Activated effector memory CD4-positive, alpha-beta T cell treated with Interleukin-2 at 50 U/mL for 16 hours (primary cell): ENCODE data around the gene PLCB1.
"Not testable (repeated sequence)": the region's sequence is repeated elsewhere in the genome, so short reads cannot be mapped to it uniquely, and the experiment has no call there.

ENCODE experiments used
- DNase-seq: peaks from one replicate; pipeline ENCODE4 v3.0.0-alpha.2; 2020

Gene PLCB1

GRCh38 chr20:8344631-8345030 is 212.6 kb downstream of the PLCB1 start:
- no peak for DNase-seq

GRCh38 chr20:8346700-8347270 is 214.7 kb downstream of the PLCB1 start:
- no peak for DNase-seq

GRCh38 chr20:8350225-8350624 is 218.2 kb downstream of the PLCB1 start:
- not testable (repeated sequence) for DNase-seq

- no peak for DNase-seq
These were observed 220.4 kb downstream of the PLCB1 start for GRCh38 chr20:8352486-8352885.

GRCh38 chr20:8353512-8353911 is 221.4 kb downstream of the PLCB1 start:
- DNase-seq = no peak

- no peak for DNase-seq
These were observed 223.4 kb downstream of the PLCB1 start for GRCh38 chr20:8355453-8355852.

GRCh38 chr20:8356806-8357205 is 224.7 kb downstream of the PLCB1 start:
- DNase-seq = no peak

- DNase-seq = no peak
These were observed 225.6 kb downstream of the PLCB1 start for GRCh38 chr20:8357703-8358102.

GRCh38 chr20:8360035-8360434 is 228.0 kb downstream of the PLCB1 start:
- no peak for DNase-seq

GRCh38 chr20:8361006-8361652 is 229.1 kb downstream of the PLCB1 start:
- no peak for DNase-seq

- DNase-seq = no peak
These were observed 229.7 kb downstream of the PLCB1 start for GRCh38 chr20:8361779-8362178.

- DNase-seq = no peak
These were observed 230.4 kb downstream of the PLCB1 start for GRCh38 chr20:8362457-8362856.

GRCh38 chr20:8363970-8364733 is 232.1 kb downstream of the PLCB1 start:
- no peak for DNase-seq

- DNase-seq = no peak
These were observed 232.6 kb downstream of the PLCB1 start for GRCh38 chr20:8364734-8365078.

GRCh38 chr20:8365634-8366033 is 233.6 kb downstream of the PLCB1 start:
- DNase-seq = no peak

- DNase-seq = no peak
These were observed 234.3 kb downstream of the PLCB1 start for GRCh38 chr20:8366303-8366923.

GRCh38 chr20:8367689-8368088 is 235.6 kb downstream of the PLCB1 start:
- DNase-seq = no peak

- no peak for DNase-seq
These were observed 236.6 kb downstream of the PLCB1 start for GRCh38 chr20:8368670-8369069.

- no peak for DNase-seq
These were observed 237.2 kb downstream of the PLCB1 start for GRCh38 chr20:8369311-8369710.

GRCh38 chr20:8370774-8371173 is 238.7 kb downstream of the PLCB1 start:
- DNase-seq = no peak

GRCh38 chr20:8372824-8373380 is 240.8 kb downstream of the PLCB1 start:
- no peak for DNase-seq

GRCh38 chr20:8373579-8373978 is 241.5 kb downstream of the PLCB1 start:
- DNase-seq = no peak

- DNase-seq = no peak
These were observed 243.8 kb downstream of the PLCB1 start for GRCh38 chr20:8375898-8376297.

- DNase-seq = no peak
These were observed 244.9 kb downstream of the PLCB1 start for GRCh38 chr20:8376940-8377339.
